ENCODE results near the gene ASMTL.
"Not testable (repeated sequence)": the region's sequence is repeated elsewhere in the genome, so short reads cannot be mapped to it uniquely, and the experiment has no call there.

The ASMTL gene

DNA sequence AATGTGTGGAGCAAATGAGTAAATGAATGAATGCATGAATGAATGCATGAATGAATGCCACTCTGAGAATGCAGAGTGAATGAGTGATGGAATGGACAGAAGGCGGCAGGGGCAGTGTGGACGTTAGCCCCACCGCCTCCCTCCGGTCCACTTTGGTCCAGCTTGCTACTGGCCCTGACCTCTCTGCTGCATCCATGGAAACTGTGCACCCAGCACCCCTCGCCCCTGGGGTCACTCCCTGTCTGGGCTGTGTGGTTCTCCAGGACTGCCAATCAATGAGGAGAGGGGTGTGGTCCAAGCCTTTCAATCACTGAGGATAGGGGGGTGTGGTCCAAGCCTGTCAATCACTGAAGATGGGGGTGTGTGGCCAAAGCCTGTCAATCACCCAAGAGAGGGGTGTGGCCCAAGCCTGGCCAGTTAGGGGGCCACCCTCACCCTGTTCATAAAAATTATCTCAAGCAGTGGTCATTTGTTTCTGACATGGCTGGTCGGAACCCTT, 39.2 kb upstream of the ASMTL start:
- Histone ChIP-seq H3K36me3 (ENCODE audit: insufficient read depth, low read length) (no peaks in the 10 kb centered on the region), H3K9ac (ENCODE audit: insufficient read length) (no peak overlapping the region), H3K27ac (no peak overlapping the region), H3K9me3 (ENCODE audit: low read depth, low read length) (no peaks in the 10 kb centered on the region), H3K4me3 (no peak overlapping the region)
- TF ChIP-seq EZH2 (IDR thresholded peaks at IDR 0.05): no peak
- no peak for TF ChIP-seq FOXP2 (optimal IDR thresholded peaks at IDR 0.05; ENCODE audit: control extremely low read depth, extremely low read length, insufficient read depth)
- DNase-seq (ENCODE audit: low read depth, low spot score): no peak

DNA sequence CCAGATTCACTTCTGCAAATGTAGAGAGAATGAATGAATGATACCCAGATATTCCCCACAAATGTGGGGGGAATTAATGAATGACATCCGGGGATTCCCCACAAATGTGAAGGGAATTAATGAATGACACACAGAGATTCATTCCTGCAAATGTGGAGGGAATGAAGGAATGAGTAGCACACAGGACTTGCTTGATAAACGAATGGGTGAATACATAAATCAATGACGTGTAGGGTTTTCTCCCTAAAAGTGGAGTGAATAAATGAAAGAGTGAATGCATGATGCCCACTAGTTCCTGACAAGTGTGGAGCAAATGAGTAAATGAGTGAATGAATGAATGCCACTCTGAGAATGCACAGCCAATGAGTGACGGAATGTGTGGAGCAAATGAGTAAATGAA, 38.5 kb upstream of the ASMTL start:
- H3K36me3 ChIP-seq (ENCODE audit: insufficient read depth, low read length); DNase-seq (ENCODE audit: low read depth, low spot score); H3K27ac ChIP-seq; H3K9me3 ChIP-seq (ENCODE audit: low read depth, low read length); H3K4me3 ChIP-seq; H3K9ac ChIP-seq (ENCODE audit: insufficient read length): not testable (repeated sequence)

DNA sequence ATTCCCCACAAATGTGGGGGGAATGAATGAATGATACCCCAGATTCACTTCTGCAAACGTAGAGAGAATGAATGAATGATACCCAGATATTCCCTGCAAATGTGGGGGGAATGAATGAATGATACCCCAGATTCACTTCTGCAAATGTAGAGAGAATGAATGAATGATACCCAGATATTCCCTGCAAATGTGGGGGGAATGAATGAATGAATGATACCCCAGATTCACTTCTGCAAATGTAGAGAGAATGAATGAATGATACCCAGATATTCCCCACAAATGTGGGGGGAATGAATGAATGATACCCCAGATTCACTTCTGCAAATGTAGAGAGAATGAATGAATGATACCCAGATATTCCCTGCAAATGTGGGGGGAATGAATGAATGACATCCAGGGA, 38.0 kb upstream of the ASMTL start:
- H3K27ac ChIP-seq; H3K9ac ChIP-seq (ENCODE audit: insufficient read length); H3K36me3 ChIP-seq (ENCODE audit: insufficient read depth, low read length); H3K4me3 ChIP-seq; H3K9me3 ChIP-seq (ENCODE audit: low read depth, low read length); DNase-seq (ENCODE audit: low read depth, low spot score): not testable (repeated sequence)

DNA sequence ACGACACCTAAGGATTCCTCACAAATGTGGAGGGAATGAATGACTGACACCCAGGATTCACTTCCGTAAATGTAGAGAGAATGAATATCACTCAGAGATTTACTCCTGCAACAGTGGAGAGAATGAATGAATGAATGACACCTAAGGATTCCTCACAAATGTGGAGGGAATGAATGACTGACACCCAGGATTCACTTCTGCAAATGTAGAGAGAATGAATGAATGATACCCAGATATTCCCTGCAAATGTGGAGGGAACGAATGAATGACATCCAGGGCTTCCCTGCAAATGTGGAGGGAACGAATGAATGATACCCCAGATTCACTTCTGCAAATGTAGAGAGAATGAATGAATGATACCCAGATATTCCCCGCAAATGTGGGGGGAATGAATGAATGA, 36.6 kb upstream of the ASMTL start:
- H3K9ac ChIP-seq (ENCODE audit: insufficient read length); H3K4me3 ChIP-seq; H3K36me3 ChIP-seq (ENCODE audit: insufficient read depth, low read length); H3K27ac ChIP-seq; H3K9me3 ChIP-seq (ENCODE audit: low read depth, low read length); DNase-seq (ENCODE audit: low read depth, low spot score): not testable (repeated sequence)

DNA sequence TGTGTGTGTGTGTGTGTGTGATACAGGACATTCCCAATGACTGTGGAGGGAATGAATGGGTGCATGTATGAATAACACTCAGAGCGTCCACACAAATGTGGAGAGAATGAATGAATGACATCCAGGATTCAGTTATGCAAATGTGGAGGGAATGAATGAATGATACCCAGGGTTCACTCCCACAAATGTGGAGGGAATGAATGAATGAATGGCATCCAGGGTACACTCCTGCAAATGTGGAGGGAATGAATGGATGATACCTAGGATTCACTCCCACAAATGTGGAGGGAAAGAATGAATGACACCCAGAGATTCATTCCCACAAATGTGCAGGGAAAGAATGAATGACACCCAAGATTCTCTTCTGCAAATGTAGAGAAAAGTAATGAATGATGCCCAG, 36.0 kb upstream of the ASMTL start:
- no peak overlapping the region for H3K4me3 ChIP-seq
- TF ChIP-seq POLR2AphosphoS5 (IDR thresholded peaks at IDR 0.05; ENCODE audit: borderline replicate concordance, low read depth, low read length): no peak
- no peak for TF ChIP-seq EZH2 (IDR thresholded peaks at IDR 0.05)
- TF ChIP-seq FOXP2 (optimal IDR thresholded peaks at IDR 0.05; ENCODE audit: control extremely low read depth, extremely low read length, insufficient read depth): no peak
- H3K27ac ChIP-seq: no peak overlapping the region
- H3K9me3 ChIP-seq (ENCODE audit: low read depth, low read length): no peaks in the 10 kb centered on the region
- no peaks in the 10 kb centered on the region for H3K36me3 ChIP-seq (ENCODE audit: insufficient read depth, low read length)
- H3K9ac ChIP-seq (ENCODE audit: insufficient read length): no peak overlapping the region
- DNase-seq (ENCODE audit: low read depth, low spot score): no peak

DNA sequence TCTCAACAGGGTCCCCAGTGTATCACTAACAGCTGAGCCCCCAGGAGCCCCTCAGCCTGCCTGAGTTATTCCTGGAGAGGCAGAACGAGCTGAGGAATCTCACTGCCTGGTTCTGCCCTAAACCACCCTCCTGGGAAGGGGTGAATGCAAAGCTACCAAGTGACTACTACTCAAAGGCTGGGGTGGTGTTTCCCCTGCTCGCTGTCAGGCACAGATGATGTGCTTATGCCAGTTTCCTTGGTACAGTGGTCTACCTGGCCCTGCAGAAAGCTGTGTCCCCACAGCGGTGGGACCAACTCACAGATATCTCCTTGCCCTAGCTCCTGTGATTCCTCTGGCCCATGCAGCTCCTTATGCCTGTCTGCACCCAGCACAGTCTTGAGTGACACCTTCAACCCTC, 35.4 kb upstream of the ASMTL start:
- Histone ChIP-seq H3K4me3 (no peak overlapping the region), H3K27ac (no peak overlapping the region), H3K9me3 (ENCODE audit: low read depth, low read length) (no peaks in the 10 kb centered on the region), H3K9ac (ENCODE audit: insufficient read length) (no peak overlapping the region), H3K36me3 (ENCODE audit: insufficient read depth, low read length) (no peaks in the 10 kb centered on the region)
- DNase-seq (ENCODE audit: low read depth, low spot score): no peak
- TF ChIP-seq EZH2 (IDR thresholded peaks at IDR 0.05): no peak
- TF ChIP-seq POLR2AphosphoS5 (IDR thresholded peaks at IDR 0.05; ENCODE audit: borderline replicate concordance, low read depth, low read length): no peak

DNA sequence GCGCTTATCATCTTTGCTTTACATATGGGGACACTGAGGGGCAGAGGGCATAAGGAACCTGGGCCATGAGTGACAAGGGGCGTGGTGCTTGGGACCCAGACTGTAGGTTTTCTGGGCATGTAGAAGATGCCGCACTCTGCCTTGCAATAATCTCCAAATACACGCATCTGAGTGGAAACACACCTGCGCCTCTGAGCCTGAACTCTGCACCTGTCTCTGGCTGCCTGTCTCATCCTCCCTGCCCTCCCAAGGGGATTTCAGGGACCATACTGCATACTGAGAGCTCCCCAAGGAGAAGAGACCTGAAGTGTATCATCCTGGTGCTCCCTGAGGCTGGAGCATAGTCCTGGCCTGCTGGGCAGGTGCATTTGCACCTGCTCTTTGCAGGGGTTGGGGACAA, 34.7 kb upstream of the ASMTL start:
- TF ChIP-seq EZH2 (IDR thresholded peaks at IDR 0.05): no peak
- no peaks in the 10 kb centered on the region for H3K9me3 ChIP-seq (ENCODE audit: low read depth, low read length)
- H3K4me3 ChIP-seq: no peak overlapping the region
- no peaks in the 10 kb centered on the region for H3K36me3 ChIP-seq (ENCODE audit: insufficient read depth, low read length)
- H3K27ac ChIP-seq: no peak overlapping the region
- DNase-seq (ENCODE audit: low read depth, low spot score): no peak
- H3K9ac ChIP-seq (ENCODE audit: insufficient read length): no peak overlapping the region

DNA sequence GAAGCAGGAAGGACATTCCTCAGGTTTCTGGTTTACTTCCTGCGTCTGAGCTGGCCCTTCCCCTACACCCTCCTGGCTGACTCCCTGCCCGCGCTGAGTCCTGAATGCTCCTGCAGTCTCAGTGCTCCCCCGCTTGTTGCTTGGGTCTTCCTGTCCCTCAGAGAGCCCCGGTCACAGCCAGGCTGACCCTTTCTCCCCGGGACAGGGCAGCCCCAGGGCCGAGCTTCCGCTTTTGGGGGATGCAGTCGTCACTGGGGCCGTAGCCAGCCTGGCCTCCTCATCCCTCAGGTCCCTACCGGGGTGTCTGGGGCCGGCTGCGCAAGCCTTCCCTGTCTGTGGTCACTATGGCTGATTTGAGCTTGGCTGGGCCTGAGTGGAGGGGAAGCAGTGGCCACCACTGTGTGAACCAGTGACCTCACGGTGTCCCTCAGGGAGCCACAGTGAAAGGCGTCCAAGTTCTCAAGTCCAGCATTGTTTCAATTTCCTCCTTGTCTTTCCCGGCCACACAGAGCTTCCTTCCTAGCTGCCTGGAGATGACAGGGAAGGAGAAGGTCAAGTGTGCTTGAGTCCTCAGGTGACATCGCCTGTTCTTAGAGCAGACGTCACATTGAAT, 34.1 kb upstream of the ASMTL start:
- Histone ChIP-seq H3K9me3 (ENCODE audit: low read depth, low read length) (no peaks in the 10 kb centered on the region), H3K4me3 (no peak overlapping the region), H3K36me3 (ENCODE audit: insufficient read depth, low read length) (no peaks in the 10 kb centered on the region), H3K27ac (no peak overlapping the region), H3K9ac (ENCODE audit: insufficient read length) (no peak overlapping the region)
- TF ChIP-seq EZH2 (IDR thresholded peaks at IDR 0.05) (no peak), POLR2AphosphoS5 (IDR thresholded peaks at IDR 0.05; ENCODE audit: borderline replicate concordance, low read depth, low read length) (no peak), FOXP2 (optimal IDR thresholded peaks at IDR 0.05; ENCODE audit: control extremely low read depth, extremely low read length, insufficient read depth) (no peak)
- no peak for DNase-seq (ENCODE audit: low read depth, low spot score)

DNA sequence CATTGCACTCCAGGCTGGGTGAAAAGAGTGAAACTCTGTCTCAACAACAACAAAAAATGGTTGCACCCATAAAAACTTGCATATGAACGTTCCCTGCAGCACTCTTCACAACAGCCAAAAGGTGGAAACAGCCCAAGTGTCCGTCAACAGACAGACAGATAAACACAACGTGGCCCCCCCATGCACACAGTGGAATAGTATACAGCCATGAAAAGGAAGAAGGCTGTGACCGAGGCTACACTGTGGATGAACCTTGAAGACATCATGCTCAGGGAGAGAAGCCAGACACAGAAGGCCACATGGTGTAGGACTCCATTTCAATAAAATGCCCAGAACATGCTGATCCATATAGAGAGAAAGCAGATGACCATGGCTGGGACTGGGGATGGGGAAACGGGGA, 33.5 kb upstream of the ASMTL start:
- no peak overlapping the region for H3K9ac ChIP-seq (ENCODE audit: insufficient read length)

DNA sequence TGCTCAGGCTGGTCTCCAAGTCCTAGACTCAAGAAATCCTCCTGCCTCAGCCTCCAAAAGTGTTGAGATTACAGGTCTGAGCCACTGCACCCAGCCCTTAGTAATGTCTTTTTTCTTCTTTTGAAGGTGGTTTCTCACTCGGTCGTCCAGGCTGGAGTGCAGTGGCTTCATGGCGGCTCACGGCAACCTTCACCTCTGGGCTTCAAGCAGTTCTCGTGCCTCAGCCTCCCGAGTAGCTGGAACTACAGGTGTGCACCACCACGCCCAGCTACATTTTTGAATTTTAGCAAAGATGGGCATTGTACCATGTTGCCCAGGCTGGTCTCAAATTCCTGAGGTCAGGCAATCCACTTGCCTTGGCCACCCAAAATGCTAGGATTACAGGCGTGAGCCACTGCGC, 32.3 kb upstream of the ASMTL start:
- Histone ChIP-seq H3K9me3 (ENCODE audit: low read depth, low read length) (no peaks in the 10 kb centered on the region), H3K36me3 (ENCODE audit: insufficient read depth, low read length) (no peaks in the 10 kb centered on the region), H3K9ac (ENCODE audit: insufficient read length) (no peak overlapping the region), H3K4me3 (no peak overlapping the region), H3K27ac (no peak overlapping the region)
- no peak for DNase-seq (ENCODE audit: low read depth, low spot score)
- TF ChIP-seq POLR2AphosphoS5 (IDR thresholded peaks at IDR 0.05; ENCODE audit: borderline replicate concordance, low read depth, low read length) (no peak), EZH2 (IDR thresholded peaks at IDR 0.05) (no peak), FOXP2 (optimal IDR thresholded peaks at IDR 0.05; ENCODE audit: control extremely low read depth, extremely low read length, insufficient read depth) (no peak)

More for the DNA sequence above, 33.5 kb upstream of the ASMTL start:
- DNase-seq (ENCODE audit: low read depth, low spot score): no peak
- Histone ChIP-seq H3K36me3 (ENCODE audit: insufficient read depth, low read length) (no peaks in the 10 kb centered on the region), H3K4me3 (no peak overlapping the region), H3K9me3 (ENCODE audit: low read depth, low read length) (no peaks in the 10 kb centered on the region), H3K27ac (no peak overlapping the region)
- TF ChIP-seq FOXP2 (optimal IDR thresholded peaks at IDR 0.05; ENCODE audit: control extremely low read depth, extremely low read length, insufficient read depth): no peak
- no peak for TF ChIP-seq POLR2AphosphoS5 (IDR thresholded peaks at IDR 0.05; ENCODE audit: borderline replicate concordance, low read depth, low read length)
- TF ChIP-seq EZH2 (IDR thresholded peaks at IDR 0.05): no peak

Data from SK-N-MC (cell line).